ENCODE measurements around the gene RAVER1. TPM values are rescaled to one million over a fixed set of nuclear protein-coding genes. Genes with fewer than 3 reads are reported as not detected.

RAVER1 gene
- total and polyA plus RNA-seq, 9 of the 15 experiments (the other 6 are each of a cell fraction or from before 2014, with no cell fraction given), result 0.06 to 113 (median 7.0) TPM

GRCh38 chr19:10290876-10291553 is 42.3 kb downstream of the RAVER1 start (continued):
- no peak for TF ChIP-seq CHD7 (IDR thresholded peaks at IDR 0.05; ENCODE audit: low read depth, low read length)
- TF ChIP-seq PTBP1 (IDR thresholded peaks at IDR 0.05; ENCODE audit: low read depth, low read length), result no peak
- TF ChIP-seq GMEB1 (CRISPR knock-in tag; IDR thresholded peaks at IDR 0.05), result no peak
- TF ChIP-seq CBX5 (IDR thresholded peaks at IDR 0.05; ENCODE audit: borderline replicate concordance, low read depth), result no peak
- TF ChIP-seq RBM34 (IDR thresholded peaks at IDR 0.05; ENCODE audit: borderline replicate concordance, insufficient read depth, low read length), result no peak
- TF ChIP-seq MXD1 (CRISPR knock-in tag; IDR thresholded peaks at IDR 0.05; ENCODE audit: borderline replicate concordance, poor library complexity, severe bottlenecking), result no peak

Data from K562 (cell line).